Hepatocyte (in vitro differentiated cells): ENCODE data around the gene TMED4. TPM values are rescaled to one million over a fixed set of nuclear protein-coding genes. Genes with fewer than 3 reads are reported as not detected.
"Not testable (repeated sequence)": the region's sequence is repeated elsewhere in the genome, so short reads cannot be mapped to it uniquely, and the experiment has no call there.

Experiments used
- DNase-seq: peaks from one replicate; pipeline ENCODE4 v3.0.0-alpha.2; 2016; ENCODE audit warnings: low spot score
- H2AFZ ChIP-seq: fragments of 200-600 bp; sonication (generic); 2 replicates; pipeline ENCODE4 v1.6.0; 2016; ENCODE audit warnings: antibody characterized with exemption, mild to moderate bottlenecking
- H3K27ac ChIP-seq: fragments of 200-600 bp; sonication (generic); 2 replicates; pipeline ENCODE4 v1.5.1; 2016; ENCODE audit warnings: mild to moderate bottlenecking
- H3K27me3 ChIP-seq: fragments of 200-600 bp; sonication (generic); 2 replicates; pipeline ENCODE4 v1.6.1; 2016
- H3K36me3 ChIP-seq: fragments of 200-600 bp; sonication (generic); replicated peaks from 2 replicates; pipeline ENCODE4 v1.5.1; 2016; ENCODE audit warnings: low read depth; ENCODE audit not compliant: insufficient read depth
- H3K4me1 ChIP-seq: fragments of 200-600 bp; sonication (generic); 2 replicates; pipeline ENCODE4 v1.5.1; 2016; ENCODE audit warnings: mild to moderate bottlenecking, moderate library complexity; ENCODE audit not compliant: insufficient read depth
- H3K4me2 ChIP-seq: fragments of 200-600 bp; sonication (generic); 2 replicates; pipeline ENCODE4 v1.6.0; 2016
- H3K4me3 ChIP-seq: fragments of 200-600 bp; sonication (generic); 2 replicates; pipeline ENCODE4 v1.5.1; 2016; ENCODE audit warnings: mild to moderate bottlenecking
- H3K79me2 ChIP-seq: fragments of 200-600 bp; sonication (generic); 2 replicates; pipeline ENCODE4 v1.6.0; 2017; ENCODE audit warnings: mild to moderate bottlenecking
- H3K9me2 ChIP-seq: fragments of 200-600 bp; sonication (generic); replicated peaks from 2 replicates; pipeline ENCODE4 v1.6.0; 2017; ENCODE audit warnings: mild to moderate bottlenecking; ENCODE audit not compliant: insufficient read depth
- H3K9me3 ChIP-seq: fragments of 200-600 bp; sonication (generic); 2 replicates; pipeline ENCODE4 v1.5.1; 2016; ENCODE audit warnings: low read depth, mild to moderate bottlenecking
- H4K20me1 ChIP-seq: fragments of 200-600 bp; sonication (generic); 2 replicates; pipeline ENCODE4 v1.6.0; 2016; ENCODE audit warnings: mild to moderate bottlenecking; ENCODE audit not compliant: insufficient read depth, poor library complexity, severe bottlenecking
- CTCF ChIP-seq: fragments of 200-600 bp; sonication (generic); IDR thresholded peaks from 2 replicates; pipeline ENCODE4 v1.5.1; 2016; ENCODE audit warnings: antibody characterized with exemption, mild to moderate bottlenecking; ENCODE audit not compliant: poor library complexity
- EZH2 ChIP-seq: fragments of 200-600 bp; sonication (generic); IDR thresholded peaks from 2 replicates; pipeline ENCODE4 v1.6.1; 2016; ENCODE audit warnings: antibody characterized with exemption, mild to moderate bottlenecking, borderline replicate concordance
- EZH2phosphoT487 ChIP-seq: fragments of 200-600 bp; sonication (generic); IDR thresholded peaks from one replicate; pipeline ENCODE4 v1.6.1; 2018; ENCODE audit warnings: antibody characterized with exemption, mild to moderate bottlenecking, low read depth, moderate library complexity; ENCODE audit not compliant: unreplicated experiment, severe bottlenecking
- WGBS: methylation state at CpG from one replicate; pipeline ENCODE4 v1.1.6; 2016; ENCODE audit warnings: low lambda C conversion rate; ENCODE audit errors: missing lambda C conversion rate; 5-methylcytosine and 5-hydroxymethylcytosine counted together
- polyA plus RNA-seq: library from polyadenylated mRNA; unstranded; fragments of >200 nt; fragmentation: Nextera tagmentation; extraction: Ambion mirVana; gene quantifications from 2 replicates; pipeline ENCODE4 v1.2.1, GENCODE V29; 2016
- total RNA-seq: library from RNA; depleted of rRNA; stranded (reverse); fragments of >200 nt; gene quantifications from 2 replicates; pipeline ENCODE4 v1.2.3, GENCODE V29; 2014

Gene TMED4
- total and polyA plus RNA-seq, 2 experiments from 2014 or later: 94.3 to 245 TPM

GRCh38 chr7:44561481-44561880 is 20.6 kb downstream of the TMED4 start:
- WGBS: 91% methylated on average over 6 of the region's 6 CpGs

GRCh38 chr7:44559485-44559884 is 22.5 kb downstream of the TMED4 start:
- TF ChIP-seq EZH2: no peak
- 87% methylated on average over 4 of the region's 4 CpGs for WGBS
- Histone ChIP-seq H3K9me3 (no peaks in the 10 kb centered on the region), H2AFZ (no peak overlapping the region), H3K4me1 (peaks cover 7% of the 10 kb centered on the region), H4K20me1 (no peaks in the 10 kb centered on the region), H3K27me3 (no peaks in the 10 kb centered on the region), H3K79me2 (no peaks in the 10 kb centered on the region), H3K9me2 (no peaks in the 10 kb centered on the region), H3K27ac (no peak overlapping the region), H3K4me2 (no peak overlapping the region), H3K36me3 (no peaks in the 10 kb centered on the region), H3K4me3 (no peak overlapping the region)
- DNase-seq: no peak

More at GRCh38 chr7:44561481-44561880, 20.6 kb downstream of the TMED4 start:
- Histone ChIP-seq H4K20me1 (no peaks in the 10 kb centered on the region), H2AFZ (no peak overlapping the region), H3K9me3 (no peaks in the 10 kb centered on the region), H3K27ac (peak overlapping the region; percentile 47), H3K4me2 (peak overlapping the region; percentile 31), H3K27me3 (no peaks in the 10 kb centered on the region), H3K4me3 (no peak overlapping the region), H3K36me3 (no peaks in the 10 kb centered on the region), H3K79me2 (peaks cover 2% of the 10 kb centered on the region), H3K9me2 (no peaks in the 10 kb centered on the region), H3K4me1 (peaks cover 7% of the 10 kb centered on the region)
- no peak for DNase-seq
- no peak for TF ChIP-seq EZH2phosphoT487
- TF ChIP-seq CTCF: no peak
- no peak for TF ChIP-seq EZH2

GRCh38 chr7:44557485-44557884 is 24.5 kb downstream of the TMED4 start:
- Histone ChIP-seq H4K20me1 (no peaks in the 10 kb centered on the region), H3K9me3 (no peaks in the 10 kb centered on the region), H3K79me2 (no peaks in the 10 kb centered on the region), H3K4me2 (no peak overlapping the region), H3K36me3 (no peaks in the 10 kb centered on the region), H2AFZ (no peak overlapping the region), H3K9me2 (no peaks in the 10 kb centered on the region), H3K27me3 (no peaks in the 10 kb centered on the region), H3K4me3 (no peak overlapping the region), H3K4me1 (peaks cover 7% of the 10 kb centered on the region), H3K27ac (no peak overlapping the region)
- WGBS: 88% methylated on average over 2 of the region's 2 CpGs
- TF ChIP-seq CTCF (no peak), EZH2phosphoT487 (no peak), EZH2 (no peak)
- no peak for DNase-seq

GRCh38 chr7:44555350-44555749 is 26.7 kb downstream of the TMED4 start:
- no peaks in the 10 kb centered on the region for H3K9me3 ChIP-seq
- no peak overlapping the region for H3K4me2 ChIP-seq
- TF ChIP-seq EZH2phosphoT487 (no peak), CTCF (no peak), EZH2 (no peak)
- H3K27ac ChIP-seq: no peak overlapping the region
- DNase-seq: no peak
- H3K79me2 ChIP-seq: no peaks in the 10 kb centered on the region
- H4K20me1 ChIP-seq: no peaks in the 10 kb centered on the region
- H3K4me3 ChIP-seq: no peak overlapping the region
- H3K9me2 ChIP-seq: no peaks in the 10 kb centered on the region
- WGBS: 95% methylated on average over 2 of the region's 2 CpGs
- H3K27me3 ChIP-seq: no peaks in the 10 kb centered on the region
- H3K4me1 ChIP-seq: no peaks in the 10 kb centered on the region
- H2AFZ ChIP-seq: no peak overlapping the region
- no peaks in the 10 kb centered on the region for H3K36me3 ChIP-seq

GRCh38 chr7:44552473-44553005 is 29.5 kb downstream of the TMED4 start:
- not testable (repeated sequence) for H3K4me3 ChIP-seq, H2AFZ ChIP-seq, H3K27ac ChIP-seq, H3K4me1 ChIP-seq, H3K4me2 ChIP-seq, H3K9me3 ChIP-seq, H3K9me2 ChIP-seq, H3K36me3 ChIP-seq, H3K79me2 ChIP-seq, H4K20me1 ChIP-seq, H3K27me3 ChIP-seq, DNase-seq
- 76% methylated on average over 3 of the region's 3 CpGs for WGBS
